HCT116 (cell line): ENCODE measurements around the gene FGF16. TPM values are rescaled to one million over a fixed set of nuclear protein-coding genes. Genes with fewer than 3 reads are reported as not detected.

Experiments
- ATAC-seq: fragments of 200-7000 bp; cut with Tn5 transposase; 2 replicates; pipeline ENCODE4 v1.9.1; 2020; ENCODE audit warnings: mild to moderate bottlenecking, moderate library complexity
- BruUV-seq: library from RNA; stranded (reverse); fragments of 400-500 nt; replicated peaks from 2 replicates; lab custom pipeline; 2021; lab: Mats Ljungman, UMichigan
- CTCF ChIA-PET: fragments of 300-600 bp; sonication (Branson Sonifier 250); formaldehyde crosslinking; loops from one replicate; lab custom pipeline; 2021; ENCODE audit warnings: antibody characterized with exemption; lab: Charles Lee
- POLR2A ChIA-PET: fragments of 300-600, 350-600 bp; sonication (Branson Sonifier 250); formaldehyde crosslinking; loops from one replicate; lab custom pipeline; 2021; ENCODE audit warnings: antibody characterized with exemption; lab: Charles Lee
- RAD21 ChIA-PET, 2 experiments: fragments of 300-600 bp; sonication (Branson Sonifier 250); formaldehyde crosslinking; loops; one replicate each; lab custom pipeline; 2023; ENCODE audit warnings: low total read pairs in 2 of 2; ENCODE audit not compliant: uncharacterized antibody in 2 of 2, unreplicated experiment in 2 of 2, low non-redundant PET in 1 of 2; lab: Charles Lee
- DNase-seq: peaks from one replicate; pipeline ENCODE4 v3.0.0-alpha.2; 2010; ENCODE audit warnings: low read depth, low spot score
- H2AFZ ChIP-seq: fragments of 200-600 bp; shearing (Covaris generic), sonication (generic); 2 replicates; pipeline ENCODE4 v1.6.1; 2017; ENCODE audit warnings: low read depth, mixed run types, mixed read lengths, antibody characterized with exemption, low read length; ENCODE audit not compliant: poor library complexity, severe bottlenecking
- H3K27ac ChIP-seq: 2 replicates; pipeline ENCODE4 v1.5.1; 2012; ENCODE audit warnings: low read depth, low read length
- H3K27me3 ChIP-seq: fragments of 200-600 bp; sonication (generic); 2 replicates; pipeline ENCODE4 v1.6.1; 2016; ENCODE audit warnings: mixed run types, low read length, mixed read lengths; ENCODE audit not compliant: insufficient read depth
- H3K36me3 ChIP-seq, 2 experiments: fragments of 200-500 bp in 1 of 2; fragments of 200-600 bp in 1 of 2; sonication (Bioruptor generic) in 1 of 2; sonication (generic) in 1 of 2; 2 replicates each; pipeline versions ENCODE4 v1.5.1 to v1.6.1; 2014 to 2016; ENCODE audit warnings: low read length in 2 of 2, inconsistent platforms in 1 of 2, mixed read lengths in 1 of 2, mixed run types in 1 of 2; ENCODE audit not compliant: insufficient read depth in 2 of 2, control insufficient read depth in 1 of 2
- H3K4me1 ChIP-seq, 2 experiments: fragments of 200-600 bp in 1 of 2; sonication (generic) in 1 of 2; 2 replicates each; pipeline versions ENCODE4 v1.5.1 to v1.6.1; 2012 to 2017; ENCODE audit warnings: low read length in 2 of 2, inconsistent platforms in 1 of 2, mild to moderate bottlenecking in 1 of 2, mixed read lengths in 1 of 2, mixed run types in 1 of 2, moderate library complexity in 1 of 2; ENCODE audit not compliant: insufficient read depth in 2 of 2, control insufficient read depth in 1 of 2
- H3K4me2 ChIP-seq: fragments of 200-600 bp; sonication (generic); 2 replicates; pipeline ENCODE4 v1.6.1; 2017; ENCODE audit warnings: mixed run types, low read length, mixed read lengths
- H3K4me3 ChIP-seq, 2 experiments: fragments of 200-600 bp in 1 of 2; sonication (generic) in 1 of 2; replicated peaks in 1 of 2; 2 replicates each; pipeline ENCODE4 v1.5.1; 2011 to 2016; ENCODE audit warnings: low read length in 2 of 2, control low read depth in 1 of 2, low read depth in 1 of 2, mild to moderate bottlenecking in 1 of 2, mixed read lengths in 1 of 2, mixed run types in 1 of 2
- H3K79me2 ChIP-seq: fragments of 200-600 bp; sonication (generic); 2 replicates; pipeline ENCODE4 v1.6.1; 2017; ENCODE audit warnings: mild to moderate bottlenecking, mixed run types, low read length, moderate library complexity, mixed read lengths; ENCODE audit not compliant: insufficient read depth
- H3K9ac ChIP-seq: fragments of 200-600 bp; sonication (generic); 2 replicates; pipeline ENCODE4 v1.6.1; 2016; ENCODE audit warnings: low read length, mixed read lengths
- H3K9me2 ChIP-seq: fragments of 200-600 bp; sonication (generic), shearing (Covaris generic); 2 replicates; pipeline ENCODE4 v1.6.1; 2017; ENCODE audit warnings: mixed run types, mild to moderate bottlenecking, moderate library complexity; ENCODE audit not compliant: insufficient read depth
- H3K9me3 ChIP-seq, 2 experiments: fragments of 200-500 bp in 1 of 2; fragments of 200-600 bp in 1 of 2; sonication (Bioruptor generic) in 1 of 2; sonication (generic) in 1 of 2; 2 replicates each; pipeline ENCODE4 v1.6.1; 2014 to 2017; ENCODE audit warnings: low read length in 2 of 2, mixed read lengths in 2 of 2, inconsistent platforms in 1 of 2, low read depth in 1 of 2, mild to moderate bottlenecking in 1 of 2, mixed run types in 1 of 2, moderate library complexity in 1 of 2; ENCODE audit not compliant: control insufficient read depth in 1 of 2, insufficient read depth in 1 of 2
- H4K20me1 ChIP-seq: fragments of 200-600 bp; sonication (generic), shearing (Covaris generic); 2 replicates; pipeline ENCODE4 v1.6.1; 2017; ENCODE audit warnings: mixed run types, mild to moderate bottlenecking, moderate library complexity; ENCODE audit not compliant: insufficient read depth
- ATF3 ChIP-seq: IDR thresholded peaks from 2 replicates; pipeline ENCODE4 v1.6.1; 2012
- CBX3 ChIP-seq: IDR thresholded peaks from 2 replicates; pipeline ENCODE4 v1.6.1; 2012; ENCODE audit warnings: low read depth
- CEBPB ChIP-seq: IDR thresholded peaks from 2 replicates; pipeline ENCODE4 v1.6.1; 2012; ENCODE audit warnings: low read depth
- EGR1 ChIP-seq: IDR thresholded peaks from 2 replicates; pipeline ENCODE4 v1.6.1; 2012; ENCODE audit warnings: low read depth
- ELF1 ChIP-seq: IDR thresholded peaks from 2 replicates; pipeline ENCODE4 v1.6.1; 2012; ENCODE audit warnings: low read depth, borderline replicate concordance
- EZH2 ChIP-seq: fragments of 200-600 bp; sonication (generic); IDR thresholded peaks from 2 replicates; pipeline ENCODE4 v1.6.1; 2017; ENCODE audit warnings: antibody characterized with exemption, mixed run types
- FOSL1 ChIP-seq: IDR thresholded peaks from 2 replicates; pipeline ENCODE4 v1.6.1; 2012; ENCODE audit warnings: low read depth
- JUND ChIP-seq: IDR thresholded peaks from 2 replicates; pipeline ENCODE4 v1.6.1; 2012
- MAX ChIP-seq: IDR thresholded peaks from 2 replicates; pipeline ENCODE4 v1.6.1; 2012
- POLR2A ChIP-seq: IDR thresholded peaks from 2 replicates; pipeline ENCODE4 v1.7.0; 2011; ENCODE audit warnings: borderline replicate concordance; ENCODE audit not compliant: insufficient read depth, insufficient read length; ENCODE audit errors: extremely low read depth
- RAD21 ChIP-seq: IDR thresholded peaks from 2 replicates; pipeline ENCODE4 v1.6.1; 2012; ENCODE audit warnings: low read depth, mild to moderate bottlenecking
- SRF ChIP-seq: IDR thresholded peaks from 2 replicates; pipeline ENCODE4 v1.6.1; 2012; ENCODE audit warnings: low read depth
- YY1 ChIP-seq: IDR thresholded peaks from 2 replicates; pipeline ENCODE4 v1.6.1; 2011; ENCODE audit warnings: low read length, low read depth, moderate library complexity, mild to moderate bottlenecking; ENCODE audit not compliant: insufficient replicate concordance; ENCODE audit errors: extremely low read depth
- intact Hi-C: fragments of 100-400 bp; cut with micrococcal nuclease; formaldehyde crosslinking; loops from 2 replicates; pipeline ENCODE4 v1.10.0; 2022
- total RNA-seq: library from RNA; stranded (reverse); gene quantifications from one replicate; pipeline ENCODE4 v1.2.1, GENCODE V29; 2021; ENCODE audit not compliant: unreplicated experiment

FGF16 gene
- total RNA-seq, 1 experiment from 2014 or later = not detected

GRCh38 chrX:77431227-77431626, 16.0 kb upstream of the FGF16 start:
- Histone ChIP-seq H3K27me3 (no peaks in the 10 kb centered on the region), H3K4me2 (no peak overlapping the region), H3K9me3 (no peaks in the 10 kb centered on the region), H4K20me1 (no peaks in the 10 kb centered on the region), H3K79me2 (no peaks in the 10 kb centered on the region), H3K4me3 (no peak overlapping the region), H3K27ac (no peak overlapping the region), H3K9ac (no peak overlapping the region), H3K4me1 (no peaks in the 10 kb centered on the region), H3K9me2 (no peaks in the 10 kb centered on the region), H2AFZ (no peak overlapping the region), H3K36me3 (no peaks in the 10 kb centered on the region)
- intact Hi-C loops = no loop called here
- CTCF ChIA-PET = no interaction called here
- TF ChIP-seq CEBPB (no peak), RAD21 (peak; percentile 19; the same call in 1 of the 2 replicates), POLR2A (no peak), JUND (no peak), MAX (no peak), SRF (no peak)
- DNase-seq = no peak
- POLR2A ChIA-PET = no interaction called here
- ATAC-seq = no peak
- BruUV-seq = no TSS peak
- RAD21 ChIA-PET = no interaction called here

- Histone ChIP-seq H4K20me1 (no peaks in the 10 kb centered on the region), H3K4me2 (no peak overlapping the region), H3K4me3 (no peak overlapping the region), H3K36me3 (no peaks in the 10 kb centered on the region), H3K27me3 (no peaks in the 10 kb centered on the region), H3K9ac (no peak overlapping the region), H3K27ac (no peak overlapping the region), H3K4me1 (no peaks in the 10 kb centered on the region), H3K9me2 (no peaks in the 10 kb centered on the region), H3K9me3 (no peaks in the 10 kb centered on the region), H2AFZ (no peak overlapping the region), H3K79me2 (no peaks in the 10 kb centered on the region)
- TF ChIP-seq EGR1 = no peak
- no peak for TF ChIP-seq ELF1
- TF ChIP-seq YY1 = no peak
- TF ChIP-seq EZH2 = no peak
- TF ChIP-seq ATF3 = no peak
- no peak for TF ChIP-seq SRF
- TF ChIP-seq CBX3 = no peak
- no peak for TF ChIP-seq FOSL1
- no peak for TF ChIP-seq JUND
- no peak for TF ChIP-seq RAD21
- intact Hi-C loops = no loop called here
- RAD21 ChIA-PET = no interaction called here
- POLR2A ChIA-PET = no interaction called here
- ATAC-seq (no peak), DNase-seq (no peak)
- CTCF ChIA-PET = no interaction called here
- no TSS peak for BruUV-seq
Observed at GRCh38 chrX:77433001-77433400, 14.2 kb upstream of the FGF16 start.
